ENCODE results near the gene SAPCD2. TPM values are rescaled to one million over a fixed set of nuclear protein-coding genes. Genes with fewer than 3 reads are reported as not detected.

The SAPCD2 gene
- total and polyA plus RNA-seq, 2 of the 4 experiments (the other 2 are of a cell fraction), result 3.4 to 4.9 TPM

DNA sequence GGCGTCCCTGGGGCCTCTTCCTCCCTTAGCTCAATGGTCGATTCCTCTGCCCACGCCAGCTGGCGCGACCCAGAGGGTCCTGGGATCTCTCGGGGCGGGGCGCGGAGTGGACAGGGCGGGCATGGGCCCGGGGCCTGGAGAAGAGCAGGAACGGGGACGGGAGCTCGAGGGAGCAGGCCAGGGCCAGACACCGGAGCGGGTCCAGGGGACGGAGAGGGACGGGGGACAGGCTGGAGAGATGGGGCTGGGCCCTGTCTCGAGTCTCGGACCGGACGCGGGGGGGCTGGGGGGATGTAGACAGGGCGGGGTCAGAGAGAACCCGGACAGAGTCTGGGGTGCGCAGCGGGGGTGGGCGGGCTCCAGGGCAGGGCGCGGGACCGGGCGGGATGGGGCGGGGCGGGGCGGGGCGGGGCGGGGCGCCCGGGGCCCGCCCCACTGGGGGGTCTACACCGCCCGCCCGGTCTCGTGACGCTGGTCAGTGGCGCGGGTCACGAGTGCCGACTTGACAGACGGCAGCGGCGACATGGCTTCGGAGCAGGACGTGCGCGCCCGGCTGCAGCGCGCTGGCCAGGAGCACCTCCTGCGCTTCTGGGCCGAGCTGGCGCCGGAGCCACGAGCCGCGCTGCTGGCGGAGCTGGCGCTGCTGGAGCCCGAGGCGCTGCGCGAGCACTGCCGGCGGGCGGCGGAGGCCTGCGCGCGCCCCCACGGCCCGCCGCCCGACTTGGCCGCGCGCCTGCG, 6.8 kb upstream of the SAPCD2 start, which contains the start of gene UAP1L1:
Gene UAP1L1 (plus strand): TSS at position 508 of the 738 bp plus-strand sequence. CDS start 16 bp downstream, at position 524.
- Histone ChIP-seq H3K9ac (ENCODE audit: low read depth, low read length) (peak within 1 kb of the TSS; percentile 78), H2AK5ac (ENCODE audit: low read depth, low read length) (peak within 1 kb of the TSS; percentile 28), H3K4me1 (ENCODE audit: control insufficient read depth, insufficient read depth, low read length) (no peaks in the 10 kb centered on the region), H3K4ac (ENCODE audit: low read depth, low read length) (peak within 1 kb of the TSS; percentile 88), H2AK9ac (replicated peaks; ENCODE audit: low read depth, low read length, poor library complexity) (peak within 1 kb of the TSS; percentile 96), H3K27ac (ENCODE audit: insufficient read depth, low read length) (peak within 1 kb of the TSS; percentile 54), H4K20me1 (ENCODE audit: insufficient read depth, low read length) (peaks cover 10% of the 10 kb centered on the region), H2BK120ac (ENCODE audit: low read depth, low read length) (peak within 1 kb of the TSS; percentile 68), H3K56ac (ENCODE audit: extremely low read depth, insufficient read depth, low read length) (peak within 1 kb of the TSS; percentile 41), H4K91ac (ENCODE audit: insufficient read depth, low read depth, low read length) (peak within 1 kb of the TSS; percentile 38), H2BK5ac (ENCODE audit: low read depth, low read length, poor library complexity, severe bottlenecking) (peak within 1 kb of the TSS; percentile 24), H3K79me1 (ENCODE audit: low read depth in 1 of 2, low read length in 2 of 2) (peaks cover 8 to 33% of the 10 kb centered on the region in 2 experiments), H3K9me3 (ENCODE audit: control insufficient read depth, insufficient read depth, low read length) (no peaks in the 10 kb centered on the region), H2BK15ac (ENCODE audit: low read depth, low read length) (no peak within 1 kb of the TSS; the same call in 2 of the 3 replicates), H3K4me2 (ENCODE audit: low read depth, low read length) (peak within 1 kb of the TSS; percentile 89), H2AFZ (replicated peaks; ENCODE audit: low read length, poor library complexity) (peak within 1 kb of the TSS; percentile 95), H3K9me1 (ENCODE audit: insufficient read depth, low read length) (no peaks in the 10 kb centered on the region), H2BK20ac (ENCODE audit: low read depth, low read length) (no peak within 1 kb of the TSS; the same call in 1 of the 2 replicates), H3K18ac (ENCODE audit: low read depth, low read length) (peak within 1 kb of the TSS; percentile 74; the same call in 1 of the 2 replicates), H3K4me3 (ENCODE audit: insufficient read depth, low read depth, low read length) (peak within 1 kb of the TSS; percentile 99), H3K23ac (ENCODE audit: low read depth, low read length) (peak within 1 kb of the TSS; percentile 66), H3K27me3 (ENCODE audit: control insufficient read depth, insufficient read depth, low read length) (no peaks in the 10 kb centered on the region), H3K36me3 (ENCODE audit: control insufficient read depth, insufficient read depth, low read length) (peaks cover 21% of the 10 kb centered on the region; the same call in 1 of the 2 replicates), H4K5ac (ENCODE audit: low read depth, low read length) (peak within 1 kb of the TSS; percentile 52), H3K14ac (replicated peaks; ENCODE audit: low read depth, low read length) (peak within 1 kb of the TSS; percentile 71), H4K8ac (ENCODE audit: low read depth in 2 of 2, low read length in 2 of 2) (peak within 1 kb of the TSS; percentile 41 to 97; a peak in 2 of 4 replicates)
- dilution Hi-C loops (cut with HindIII; ENCODE audit: low sequenced_read_pairs, unreplicated experiment), result no loop called here
- ChIA-PET CTCF (interaction anchor here (1.2 to 1.5 kb wide), 2 partner anchors 13 to 31 kb away, joined by 5 to 7 read pairs; no protein-coding TSS in a partner anchor), POLR2A (ENCODE audit: unreplicated experiment) (interaction anchor here (0.5 to 0.6 kb wide), 2 partner anchors 9 to 55 kb away, joined by 4 to 8 read pairs; no protein-coding TSS in a partner anchor)
- no peak for TF ChIP-seq FOS (IDR thresholded peaks at IDR 0.05; ENCODE audit: low read depth, low read length)
- peak; percentile 61; the same call in 1 of the 2 replicates for TF ChIP-seq BHLHE40 (IDR thresholded peaks at IDR 0.05; ENCODE audit: low read depth, low read length)
- no peak for TF ChIP-seq CEBPB (IDR thresholded peaks at IDR 0.05; ENCODE audit: low read depth, low read length)
- no peak for TF ChIP-seq MAZ (IDR thresholded peaks at IDR 0.05; ENCODE audit: borderline replicate concordance, low read depth, low read length)
- TF ChIP-seq, protein P1, sequence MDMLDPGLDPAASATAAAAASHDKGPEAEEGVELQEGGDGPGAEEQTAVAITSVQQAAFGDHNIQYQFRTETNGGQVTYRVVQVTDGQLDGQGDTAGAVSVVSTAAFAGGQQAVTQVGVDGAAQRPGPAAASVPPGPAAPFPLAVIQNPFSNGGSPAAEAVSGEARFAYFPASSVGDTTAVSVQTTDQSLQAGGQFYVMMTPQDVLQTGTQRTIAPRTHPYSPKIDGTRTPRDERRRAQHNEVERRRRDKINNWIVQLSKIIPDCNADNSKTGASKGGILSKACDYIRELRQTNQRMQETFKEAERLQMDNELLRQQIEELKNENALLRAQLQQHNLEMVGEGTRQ (IDR thresholded peaks at IDR 0.05; ENCODE audit: low read depth, low read length), result peak; percentile 51; the same call in 1 of the 2 replicates
- TF ChIP-seq MXI1 (IDR thresholded peaks at IDR 0.05; ENCODE audit: borderline replicate concordance, low read depth, low read length), result no peak; the same call in 1 of the 2 replicates
- no peak for TF ChIP-seq CTCF (conservative IDR thresholded peaks at IDR 0.05; ENCODE audit: low read depth, low read length)
- intact Hi-C loops (cut with micrococcal nuclease), result no loop called here
- ATAC-seq (ENCODE audit: low read depth) (peak; percentile 85), DNase-seq (peak; percentile 42)
- in situ Hi-C loops (cut with MboI; ENCODE audit: low sequenced_read_pairs), result no loop called here
- WGBS, 2 experiments (ENCODE audit: extremely low coverage in 2 of 2, insufficient read length in 1 of 2), result 6% methylated on average over 40 of the region's 87 CpGs; no CpG with 5 or more reads in 1 of the 2 experiments
- no TSS peak for BruUV-seq (replicated peaks)
